Mesodermal cell (in vitro differentiated cells): Measurements from ENCODE around the gene PALM.

Experiments
- H3K27ac ChIP-seq: 2 replicates; pipeline ENCODE4 v1.7.0; 2013; ENCODE audit warnings: mild to moderate bottlenecking, low read depth, low read length, moderate library complexity; ENCODE audit not compliant: severe bottlenecking
- H3K36me3 ChIP-seq: 2 replicates; pipeline ENCODE4 v1.7.1; 2013; ENCODE audit warnings: mild to moderate bottlenecking, low read length, moderate library complexity; ENCODE audit not compliant: control insufficient read depth, insufficient read depth
- H3K4me1 ChIP-seq: one replicate; pipeline ENCODE4 v1.7.1; 2013; ENCODE audit warnings: mild to moderate bottlenecking, low read length; ENCODE audit not compliant: insufficient read depth, control insufficient read depth, poor library complexity, severe bottlenecking
- H3K4me3 ChIP-seq: 2 replicates; pipeline ENCODE4 v1.7.0; 2013; ENCODE audit warnings: low read length, control low read depth, mild to moderate bottlenecking; ENCODE audit not compliant: insufficient read depth, poor library complexity, severe bottlenecking; ENCODE audit errors: extremely low read depth
- H3K9me3 ChIP-seq: 2 replicates; pipeline ENCODE4 v1.7.1; 2013; ENCODE audit warnings: mild to moderate bottlenecking, low read length, moderate library complexity; ENCODE audit not compliant: control insufficient read depth
- WGBS, 2 experiments: methylation state at CpG; one replicate each; pipeline ENCODE4 v1.1.5; 2013; ENCODE audit warnings: missing lambda C conversion rate in 2 of 2; ENCODE audit not compliant: insufficient coverage in 2 of 2; 5-methylcytosine and 5-hydroxymethylcytosine counted together

Gene PALM

DNA sequence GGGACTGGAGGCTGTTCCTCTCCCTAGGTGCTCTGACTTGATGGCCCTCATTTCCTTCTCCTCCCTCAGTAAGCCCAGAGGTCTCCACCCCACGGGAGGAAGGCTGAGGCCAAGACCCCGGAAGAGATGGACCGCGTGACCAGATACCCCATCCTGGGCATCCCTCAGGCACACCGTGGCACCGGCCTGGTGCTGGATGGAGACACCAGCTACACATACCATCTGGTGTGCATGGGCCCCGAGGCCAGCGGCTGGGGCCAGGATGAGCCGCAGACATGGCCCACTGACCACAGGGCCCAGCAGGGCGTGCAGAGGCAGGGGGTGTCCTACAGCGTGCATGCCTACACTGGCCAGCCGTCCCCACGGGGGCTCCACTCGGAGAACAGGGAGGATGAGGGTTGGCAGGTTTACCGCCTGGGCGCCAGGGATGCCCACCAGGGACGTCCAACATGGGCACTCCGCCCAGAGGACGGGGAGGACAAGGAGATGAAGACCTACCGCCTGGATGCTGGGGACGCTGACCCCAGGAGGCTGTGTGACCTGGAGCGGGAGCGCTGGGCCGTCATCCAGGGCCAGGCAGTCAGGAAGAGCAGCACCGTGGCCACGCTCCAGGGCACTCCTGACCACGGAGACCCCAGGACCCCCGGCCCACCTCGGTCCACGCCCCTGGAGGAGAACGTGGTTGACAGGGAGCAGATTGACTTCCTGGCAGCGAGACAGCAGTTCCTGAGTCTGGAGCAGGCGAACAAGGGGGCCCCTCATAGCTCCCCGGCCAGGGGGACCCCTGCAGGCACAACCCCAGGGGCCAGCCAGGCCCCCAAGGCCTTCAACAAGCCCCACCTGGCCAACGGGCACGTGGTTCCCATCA lies 48.3 kb downstream of the PALM start:
- WGBS, 2 experiments, result 96 to 97% methylated on average over 31 to 36 of the region's 36 CpGs
- H3K4me3 ChIP-seq, result no peak overlapping the region
- H3K4me1 ChIP-seq, result no peaks in the 10 kb centered on the region
- peaks cover 10% of the 10 kb centered on the region for H3K9me3 ChIP-seq
- H3K36me3 ChIP-seq, result no peaks in the 10 kb centered on the region
- no peak overlapping the region for H3K27ac ChIP-seq

DNA sequence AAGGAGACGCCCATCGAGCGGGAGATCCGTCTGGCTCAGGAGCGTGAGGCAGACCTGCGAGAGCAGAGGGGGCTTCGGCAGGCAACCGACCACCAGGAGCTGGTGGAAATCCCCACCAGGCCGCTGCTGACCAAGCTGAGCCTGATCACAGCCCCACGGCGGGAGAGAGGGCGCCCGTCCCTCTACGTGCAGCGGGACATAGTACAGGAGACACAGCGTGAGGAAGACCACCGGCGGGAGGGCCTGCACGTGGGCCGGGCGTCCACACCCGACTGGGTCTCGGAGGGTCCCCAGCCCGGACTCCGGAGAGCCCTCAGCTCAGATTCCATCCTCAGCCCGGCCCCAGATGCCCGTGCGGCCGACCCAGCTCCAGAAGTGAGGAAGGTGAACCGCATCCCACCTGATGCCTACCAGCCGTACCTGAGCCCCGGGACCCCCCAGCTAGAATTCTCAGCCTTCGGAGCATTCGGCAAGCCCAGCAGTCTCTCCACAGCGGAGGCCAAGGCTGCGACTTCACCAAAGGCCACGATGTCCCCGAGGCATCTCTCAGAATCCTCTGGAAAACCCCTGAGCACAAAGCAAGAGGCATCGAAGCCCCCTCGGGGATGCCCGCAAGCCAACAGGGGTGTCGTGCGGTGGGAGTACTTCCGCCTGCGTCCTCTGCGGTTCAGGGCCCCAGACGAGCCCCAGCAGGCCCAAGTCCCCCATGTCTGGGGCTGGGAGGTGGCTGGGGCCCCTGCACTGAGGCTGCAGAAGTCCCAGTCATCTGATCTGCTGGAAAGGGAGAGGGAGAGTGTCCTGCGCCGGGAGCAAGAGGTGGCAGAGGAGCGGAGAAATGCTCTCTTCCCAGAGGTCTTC lies 49.3 kb downstream of the PALM start:
- Histone ChIP-seq H3K27ac (no peak overlapping the region), H3K9me3 (peaks cover 10% of the 10 kb centered on the region), H3K4me1 (no peaks in the 10 kb centered on the region), H3K4me3 (no peak overlapping the region), H3K36me3 (no peaks in the 10 kb centered on the region)
- WGBS, 2 experiments, result 91 to 94% methylated on average over 37 to 48 of the region's 50 CpGs

DNA sequence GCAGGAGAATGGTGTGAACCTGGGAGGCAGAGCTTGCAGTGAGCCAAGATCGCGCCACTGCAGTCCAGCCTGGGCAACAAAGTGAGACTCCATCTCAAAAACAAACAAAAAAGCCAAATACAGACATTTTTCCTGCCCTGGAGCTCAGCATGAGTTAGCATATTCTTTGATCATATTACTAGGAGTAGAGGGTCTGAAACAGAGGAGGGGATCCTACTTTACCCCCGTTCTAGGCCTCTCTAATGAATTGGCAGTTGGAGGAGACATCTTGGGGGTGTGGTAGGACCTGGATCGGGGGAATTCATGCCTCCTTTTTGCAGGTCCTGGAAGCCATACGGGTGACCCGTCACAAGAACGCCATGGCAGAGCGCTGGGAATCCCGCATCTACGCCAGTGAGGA lies 54.4 kb downstream of the PALM start:
- no peaks in the 10 kb centered on the region for H3K36me3 ChIP-seq
- 91 to 98% methylated on average over 6 to 8 of the region's 10 CpGs for WGBS, 2 experiments
- no peak overlapping the region for H3K27ac ChIP-seq
- H3K4me3 ChIP-seq, result no peak overlapping the region
- H3K9me3 ChIP-seq, result no peaks in the 10 kb centered on the region
- H3K4me1 ChIP-seq, result no peaks in the 10 kb centered on the region

DNA sequence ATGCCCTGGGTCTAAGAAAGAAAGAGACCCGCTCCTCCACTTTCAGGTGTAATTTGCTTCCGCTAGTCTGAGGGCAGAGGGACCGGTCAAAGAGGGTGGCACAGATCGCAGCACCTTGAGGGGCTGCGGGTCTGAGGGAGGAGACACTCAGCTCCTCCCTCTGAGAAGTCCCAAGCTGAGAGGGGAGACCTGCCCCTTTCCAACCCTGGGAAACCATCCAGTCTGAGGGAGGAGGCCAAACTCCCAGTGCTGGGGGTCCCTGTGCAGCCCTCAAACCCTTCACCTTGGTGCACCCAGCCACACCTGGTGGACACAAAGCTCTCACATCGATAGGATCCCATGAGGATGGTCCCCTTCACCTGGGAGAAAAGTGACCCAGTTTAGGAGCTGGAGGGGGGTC lies 55.1 kb downstream of the PALM start:
- Histone ChIP-seq H3K36me3 (no peaks in the 10 kb centered on the region), H3K27ac (no peak overlapping the region), H3K4me1 (peaks cover 5% of the 10 kb centered on the region), H3K9me3 (no peaks in the 10 kb centered on the region), H3K4me3 (no peak overlapping the region)
- WGBS, 2 experiments, result 85 to 96% methylated on average over 5 of the region's 6 CpGs

DNA sequence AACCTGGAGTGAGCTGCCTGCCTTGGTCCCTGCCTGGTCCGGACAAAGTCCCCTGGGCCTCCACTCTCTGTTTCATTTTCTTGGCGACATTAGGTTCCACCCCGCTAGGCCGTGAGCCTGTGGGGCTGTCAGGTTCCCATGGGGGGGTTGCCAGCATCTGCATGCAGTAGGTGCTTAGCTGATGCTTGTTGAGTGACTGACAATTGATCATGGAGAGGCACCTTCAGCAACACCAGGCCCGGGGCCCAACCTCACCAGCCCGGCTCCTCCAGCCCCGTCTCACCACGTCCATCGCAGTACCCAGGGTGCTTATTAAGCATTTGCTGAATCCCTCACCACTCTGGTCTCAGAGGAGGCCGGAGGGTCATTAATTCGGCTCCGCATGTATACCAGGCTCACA lies 55.6 kb downstream of the PALM start:
- 92 to 100% methylated on average over 8 to 11 of the region's 12 CpGs for WGBS, 2 experiments
- peaks cover 5% of the 10 kb centered on the region for H3K4me1 ChIP-seq
- no peaks in the 10 kb centered on the region for H3K9me3 ChIP-seq
- H3K36me3 ChIP-seq, result no peaks in the 10 kb centered on the region
- no peak overlapping the region for H3K4me3 ChIP-seq
- no peak overlapping the region for H3K27ac ChIP-seq

DNA sequence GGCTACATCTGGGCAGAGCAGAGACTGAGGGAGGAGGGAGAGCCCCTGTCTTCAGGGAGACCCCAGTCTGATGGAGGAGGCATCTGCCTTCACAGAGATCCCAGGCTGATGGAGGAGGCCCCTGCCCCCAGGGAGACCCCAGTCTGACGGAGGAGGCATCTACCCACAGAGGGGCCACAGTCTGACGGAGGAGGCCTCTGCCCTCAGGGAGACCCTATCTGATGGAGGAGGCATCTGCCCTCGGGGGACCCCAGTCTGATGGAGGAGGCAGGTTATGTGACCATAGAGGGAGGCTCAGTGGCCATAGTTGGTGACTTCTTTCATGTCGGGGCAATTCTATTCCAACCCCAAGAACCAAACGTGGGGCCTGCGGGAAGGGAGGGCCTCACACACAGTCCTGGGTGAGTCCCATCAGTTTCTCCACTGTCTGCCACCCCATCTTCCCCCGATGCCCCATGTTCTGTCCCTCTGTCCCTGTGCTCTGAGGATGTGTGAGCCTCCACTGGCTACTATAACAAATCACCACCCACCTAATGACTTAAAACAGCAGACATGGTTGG lies 56.5 kb downstream of the PALM start:
- Histone ChIP-seq H3K36me3 (no peaks in the 10 kb centered on the region), H3K27ac (no peak overlapping the region), H3K4me1 (peaks cover 5% of the 10 kb centered on the region), H3K9me3 (no peaks in the 10 kb centered on the region), H3K4me3 (no peak overlapping the region)
- 90 to 100% methylated on average over 1 to 7 of the region's 7 CpGs for WGBS, 2 experiments

DNA sequence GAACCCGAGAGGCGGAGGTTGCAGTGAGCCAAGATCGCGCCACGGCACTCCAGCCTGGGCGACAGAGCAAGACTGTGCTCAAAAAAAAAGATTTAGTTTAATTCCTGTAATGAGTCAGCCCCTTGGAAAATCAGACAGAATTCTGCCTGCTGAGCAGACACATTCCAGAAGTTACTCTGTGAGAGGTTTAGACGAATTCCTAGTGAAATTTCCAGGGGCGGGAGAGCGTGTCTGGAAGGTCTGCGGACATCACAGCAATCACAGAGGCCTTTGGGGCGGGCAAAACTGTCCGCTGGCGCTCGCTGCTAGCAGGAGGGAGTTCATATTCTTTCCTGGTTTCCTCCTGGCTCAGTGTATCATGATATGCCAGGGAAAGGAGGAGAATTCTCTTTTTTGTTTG lies 59.7 kb downstream of the PALM start:
- Histone ChIP-seq H3K9me3 (no peaks in the 10 kb centered on the region), H3K36me3 (no peaks in the 10 kb centered on the region), H3K27ac (peak overlapping the region; percentile 79), H3K4me3 (no peak overlapping the region), H3K4me1 (peaks cover 5% of the 10 kb centered on the region)
- WGBS, 2 experiments, result 71 to 75% methylated on average over 13 to 14 of the region's 14 CpGs

DNA sequence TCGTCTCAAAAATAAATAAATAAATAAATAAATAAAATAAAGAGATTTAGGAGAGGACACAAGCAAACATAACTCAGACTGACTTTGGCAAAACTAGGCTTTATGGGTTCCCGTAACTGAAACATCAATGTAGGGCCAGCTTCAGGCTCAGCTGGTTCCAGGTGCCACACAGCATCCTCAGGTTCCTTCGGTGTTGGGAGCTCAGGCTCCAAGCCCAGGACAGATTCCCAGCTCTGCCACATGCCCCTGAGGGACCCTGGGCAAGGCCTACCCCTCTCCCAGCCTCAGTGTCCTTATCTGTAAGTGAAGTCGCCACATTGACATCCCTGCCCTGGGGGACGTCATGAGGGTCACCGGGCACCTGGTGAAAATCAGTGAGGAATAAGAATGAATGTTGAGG lies 60.9 kb downstream of the PALM start:
- Histone ChIP-seq H3K4me3 (no peak overlapping the region), H3K27ac (no peak overlapping the region), H3K9me3 (no peaks in the 10 kb centered on the region), H3K36me3 (no peaks in the 10 kb centered on the region), H3K4me1 (peaks cover 5% of the 10 kb centered on the region)
- 95 to 96% methylated on average over 2 to 4 of the region's 6 CpGs for WGBS, 2 experiments

DNA sequence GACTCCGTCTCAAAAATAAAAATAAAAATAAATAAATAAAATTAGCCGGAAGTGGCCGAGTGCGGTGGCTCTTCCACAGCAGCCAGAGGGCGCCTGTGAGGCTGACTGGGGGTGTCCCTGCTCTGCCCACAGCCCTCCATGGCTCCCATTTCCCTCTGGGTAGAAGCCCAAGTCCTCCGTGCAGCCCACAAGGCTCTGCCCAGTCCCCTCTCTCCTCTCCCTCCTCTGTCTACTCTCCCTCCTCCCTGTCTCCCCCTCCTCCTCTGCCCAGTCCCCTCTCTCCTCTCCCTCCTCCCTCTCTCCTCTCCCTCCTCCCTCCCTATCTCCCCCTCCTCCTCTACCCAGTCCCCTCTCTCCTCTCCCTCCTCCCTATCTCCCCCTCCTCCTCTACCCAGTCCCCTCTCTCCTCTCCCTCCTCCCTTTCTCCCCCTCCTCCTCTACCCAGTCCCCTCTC lies 62.6 kb downstream of the PALM start:
- Histone ChIP-seq H3K27ac (no peak overlapping the region), H3K36me3 (no peaks in the 10 kb centered on the region), H3K4me3 (no peak overlapping the region), H3K4me1 (peaks cover 5% of the 10 kb centered on the region), H3K9me3 (no peaks in the 10 kb centered on the region)
- 20 to 48% methylated on average over 1 to 4 of the region's 6 CpGs for WGBS, 2 experiments

DNA sequence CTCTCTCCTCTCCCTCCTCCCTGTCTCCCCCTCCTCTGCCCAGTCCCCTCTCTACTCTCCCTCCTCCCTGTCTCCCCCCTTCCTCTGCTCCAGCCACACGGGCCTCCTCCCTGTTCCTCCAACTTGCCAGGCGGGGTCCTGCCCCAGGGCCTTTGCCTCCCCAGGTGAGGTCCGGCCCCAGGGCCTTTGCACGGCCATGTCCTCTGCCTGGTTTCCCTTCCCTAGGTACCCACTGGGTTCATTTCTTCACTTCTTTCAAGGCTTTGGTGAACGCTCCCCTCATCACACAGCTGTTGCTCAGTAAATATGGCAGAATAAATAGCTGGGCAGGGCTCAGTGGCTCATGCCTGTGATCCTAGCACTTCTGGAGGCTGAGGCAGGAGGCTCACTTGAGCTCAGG lies 63.3 kb downstream of the PALM start:
- Histone ChIP-seq H3K9me3 (no peaks in the 10 kb centered on the region), H3K36me3 (no peaks in the 10 kb centered on the region), H3K4me1 (peaks cover 5% of the 10 kb centered on the region), H3K27ac (no peak overlapping the region), H3K4me3 (no peak overlapping the region)
- 69 to 79% methylated on average over 2 to 4 of the region's 5 CpGs for WGBS, 2 experiments
